Stimulated activated CD4-positive, alpha-beta T cell treated with anti-CD3 and anti-CD28 coated beads, Interleukin-1b, Interleukin-23, amount 100 ng/mL, for 4 hours (primary cell): Measurements from ENCODE around the gene SPNS3.
A peak's percentile ranks its signal among the peaks of the same experiment; 100 is the strongest.

ENCODE experiments used
- DNase-seq, 2 donors: peaks; one replicate each; pipeline ENCODE4 v3.0.0-alpha.2; 2020; ENCODE audit warnings: low read depth in 2 of 2

Gene SPNS3

GRCh38 chr17:4433515-4434031 lies at the start of gene SPNS3:
SPNS3 (plus strand) TSS chr17:4433940; CDS start chr17:4433968, 28 bp downstream.
- no peak for DNase-seq

GRCh38 chr17:4386406-4386805 lies 47.3 kb upstream of the SPNS3 start:
- DNase-seq, result no peak

GRCh38 chr17:4387137-4387536 lies 46.6 kb upstream of the SPNS3 start:
- DNase-seq, result no peak

GRCh38 chr17:4389079-4389478 lies 44.7 kb upstream of the SPNS3 start:
- no peak for DNase-seq

GRCh38 chr17:4393806-4394205 lies 39.9 kb upstream of the SPNS3 start:
- no peak for DNase-seq

- no peak for DNase-seq
These were observed 39.3 kb upstream of the SPNS3 start for GRCh38 chr17:4394208-4395110.

GRCh38 chr17:4395111-4395478 lies 38.6 kb upstream of the SPNS3 start:
- DNase-seq, result no peak

- DNase-seq, result no peak
These were observed 35.9 kb upstream of the SPNS3 start for GRCh38 chr17:4397840-4398239.

GRCh38 chr17:4405038-4405669 lies 28.6 kb upstream of the SPNS3 start:
- no peak for DNase-seq

GRCh38 chr17:4405699-4406098 lies 28.0 kb upstream of the SPNS3 start:
- no peak for DNase-seq

GRCh38 chr17:4406386-4406785 lies 27.4 kb upstream of the SPNS3 start:
- DNase-seq, result no peak

- no peak for DNase-seq
These were observed 26.5 kb upstream of the SPNS3 start for GRCh38 chr17:4407216-4407615.

GRCh38 chr17:4407851-4408250 lies 25.9 kb upstream of the SPNS3 start:
- no peak for DNase-seq

- DNase-seq, result no peak
These were observed 24.1 kb upstream of the SPNS3 start for GRCh38 chr17:4409659-4410058.

- DNase-seq, result no peak
These were observed 22.5 kb upstream of the SPNS3 start for GRCh38 chr17:4411201-4411600.

- DNase-seq, result peak; percentile 91 to 94
These were observed 20.6 kb upstream of the SPNS3 start for GRCh38 chr17:4412933-4413831.

GRCh38 chr17:4417129-4417667 lies 16.5 kb upstream of the SPNS3 start:
- no peak for DNase-seq

- peak in 1 of 2 donors; percentile 39 for DNase-seq
These were observed 13.0 kb upstream of the SPNS3 start for GRCh38 chr17:4420692-4421131.

GRCh38 chr17:4422864-4423263 lies 10.9 kb upstream of the SPNS3 start:
- DNase-seq, result no peak

- no peak for DNase-seq
These were observed 8.3 kb upstream of the SPNS3 start for GRCh38 chr17:4425398-4425797.

- DNase-seq, result no peak
These were observed 7.1 kb upstream of the SPNS3 start for GRCh38 chr17:4426499-4427208.
